H9 (cell line): ENCODE measurements around the gene RPL23. TPM values are rescaled to one million over a fixed set of nuclear protein-coding genes. Genes with fewer than 3 reads are reported as not detected.

Experiments
- DNase-seq: peaks from one replicate; pipeline ENCODE4 v3.0.0-alpha.2; 2017
- H2AFZ ChIP-seq: one replicate; pipeline ENCODE4 v1.6.1; 2013; ENCODE audit warnings: mild to moderate bottlenecking, low read length, control low read depth, moderate library complexity
- H2AK5ac ChIP-seq: 2 replicates; pipeline ENCODE4 v1.6.1; 2013; ENCODE audit warnings: low read length, control low read depth, mixed read lengths; ENCODE audit not compliant: insufficient read length
- H2BK120ac ChIP-seq: one replicate; pipeline ENCODE4 v1.6.1; 2013; ENCODE audit warnings: low read depth, mild to moderate bottlenecking, low read length, control low read depth, inconsistent platforms; ENCODE audit not compliant: poor library complexity, severe bottlenecking
- H2BK12ac ChIP-seq: 2 replicates; pipeline ENCODE4 v1.6.1; 2013; ENCODE audit warnings: low read length, control low read depth, mixed read lengths, low read depth; ENCODE audit not compliant: insufficient read length
- H2BK15ac ChIP-seq: 2 replicates; pipeline ENCODE4 v1.6.1; 2013; ENCODE audit warnings: low read depth, low read length, control low read depth
- H2BK20ac ChIP-seq: one replicate; pipeline ENCODE4 v1.6.1; 2013; ENCODE audit warnings: low read depth, mild to moderate bottlenecking, low read length, control low read depth, inconsistent platforms; ENCODE audit not compliant: poor library complexity, severe bottlenecking
- H2BK5ac ChIP-seq: 2 replicates; pipeline ENCODE4 v1.6.1; 2013; ENCODE audit warnings: low read length, control low read depth, mixed read lengths; ENCODE audit not compliant: insufficient read length
- H3K14ac ChIP-seq: 2 replicates; pipeline ENCODE4 v1.6.1; 2013; ENCODE audit warnings: low read length, control low read depth; ENCODE audit not compliant: insufficient read depth
- H3K18ac ChIP-seq: 2 replicates; pipeline ENCODE4 v1.6.1; 2013; ENCODE audit warnings: low read depth, mild to moderate bottlenecking, mixed read lengths, low read length, control low read depth; ENCODE audit not compliant: insufficient read length
- H3K23ac ChIP-seq: 2 replicates; pipeline ENCODE4 v1.6.1; 2013; ENCODE audit warnings: low read length, control low read depth, mixed read lengths, low read depth; ENCODE audit not compliant: insufficient read length
- H3K23me2 ChIP-seq: 2 replicates; pipeline ENCODE4 v1.6.1; 2013; ENCODE audit warnings: low read depth, mild to moderate bottlenecking, mixed read lengths, low read length, control low read depth; ENCODE audit not compliant: insufficient read length, poor library complexity, severe bottlenecking
- H3K27ac ChIP-seq: 2 replicates; pipeline ENCODE4 v1.5.1; 2013; ENCODE audit warnings: low read length, control low read depth, mixed read lengths, low read depth; ENCODE audit not compliant: insufficient read length
- H3K27me3 ChIP-seq: 2 replicates; pipeline ENCODE4 v1.6.1; 2013; ENCODE audit warnings: low read length, control low read depth, inconsistent platforms; ENCODE audit not compliant: insufficient read depth
- H3K4ac ChIP-seq: 2 replicates; pipeline ENCODE4 v1.6.1; 2013; ENCODE audit warnings: low read depth, mild to moderate bottlenecking, control low read depth, inconsistent platforms, low read length, moderate library complexity
- H3K4me1 ChIP-seq: 2 replicates; pipeline ENCODE4 v1.6.1; 2013; ENCODE audit warnings: low read length, control low read depth, inconsistent platforms; ENCODE audit not compliant: insufficient read depth
- H3K4me2 ChIP-seq: 2 replicates; pipeline ENCODE4 v1.6.1; 2013; ENCODE audit warnings: low read length, control low read depth, mixed read lengths; ENCODE audit not compliant: insufficient read length, insufficient read depth
- H3K56ac ChIP-seq: 2 replicates; pipeline ENCODE4 v1.6.1; 2013; ENCODE audit warnings: low read depth, mild to moderate bottlenecking, mixed read lengths, low read length, control low read depth; ENCODE audit not compliant: insufficient read length
- H3K79me1 ChIP-seq: 2 replicates; pipeline ENCODE4 v1.6.1; 2013; ENCODE audit warnings: low read depth, mild to moderate bottlenecking, moderate library complexity, low read length, control low read depth, inconsistent platforms; ENCODE audit not compliant: insufficient read depth, poor library complexity, severe bottlenecking
- H3K79me2 ChIP-seq: 2 replicates; pipeline ENCODE4 v1.6.1; 2013; ENCODE audit warnings: low read length, control low read depth, inconsistent platforms; ENCODE audit not compliant: insufficient read depth
- H3K9ac ChIP-seq: 2 replicates; pipeline ENCODE4 v1.6.1; 2013; ENCODE audit warnings: low read length, control low read depth, mixed read lengths; ENCODE audit not compliant: insufficient read length; ENCODE audit errors: extremely low read depth
- H3K9me3 ChIP-seq: one replicate; pipeline ENCODE4 v1.6.1; 2013; ENCODE audit warnings: low read depth, low read length, inconsistent platforms; ENCODE audit not compliant: control insufficient read depth
- H3T11ph ChIP-seq: one replicate; pipeline ENCODE4 v1.6.1; 2013; ENCODE audit warnings: mild to moderate bottlenecking, low read length, control low read depth, inconsistent platforms
- H4K20me1 ChIP-seq: one replicate; pipeline ENCODE4 v1.6.1; 2013; ENCODE audit not compliant: control insufficient read depth, insufficient read length, insufficient read depth
- H4K5ac ChIP-seq: 2 replicates; pipeline ENCODE4 v1.6.1; 2013; ENCODE audit warnings: low read depth, mild to moderate bottlenecking, mixed read lengths, low read length, control low read depth; ENCODE audit not compliant: insufficient read length
- H4K8ac ChIP-seq: replicated peaks from 2 replicates; pipeline ENCODE4 v1.6.1; 2013; ENCODE audit warnings: low read length, control low read depth, mixed read lengths, low read depth; ENCODE audit not compliant: insufficient read length
- H4K91ac ChIP-seq: 2 replicates; pipeline ENCODE4 v1.6.1; 2013; ENCODE audit warnings: low read depth, mild to moderate bottlenecking, moderate library complexity, mixed read lengths, low read length, control low read depth; ENCODE audit not compliant: insufficient read length
- H3K27ac Mint-ChIP-seq, 3 experiments: 2 replicates in 2 of 3; 3 replicates in 1 of 3; pipeline ENCODE4 v1.8.0; 2020 to 2021; ENCODE audit warnings: mixed read lengths in 3 of 3, mild to moderate bottlenecking in 1 of 3, moderate library complexity in 1 of 3
- H3K27me3 Mint-ChIP-seq: 2 replicates; pipeline ENCODE4 v1.8.0; 2021; ENCODE audit warnings: low read depth, mild to moderate bottlenecking, moderate library complexity, mixed read lengths
- H3K36me3 Mint-ChIP-seq, 3 experiments: 2 replicates in 2 of 3; 3 replicates in 1 of 3; pipeline ENCODE4 v1.8.0; 2020 to 2021; ENCODE audit warnings: low read depth in 3 of 3, mixed read lengths in 3 of 3; ENCODE audit not compliant: insufficient read depth in 1 of 3
- H3K4me1 Mint-ChIP-seq, 2 experiments: 2 replicates each; pipeline ENCODE4 v1.8.0; 2020; ENCODE audit warnings: mixed read lengths in 2 of 2
- H3K4me3 Mint-ChIP-seq, 2 experiments: 2 replicates in 1 of 2; 3 replicates in 1 of 2; pipeline ENCODE4 v1.8.0; 2020 to 2021; ENCODE audit warnings: mild to moderate bottlenecking in 2 of 2, mixed read lengths in 2 of 2, moderate library complexity in 1 of 2
- H3K9me3 Mint-ChIP-seq, 2 experiments: 2 replicates in 1 of 2; 3 replicates in 1 of 2; pipeline ENCODE4 v1.8.0; 2020; ENCODE audit warnings: mild to moderate bottlenecking in 2 of 2, mixed read lengths in 2 of 2, moderate library complexity in 1 of 2
- WGBS: extraction: QIAGEN DNeasy Blood & Tissue Kit; methylation state at CpG from one replicate; pipeline ENCODE4 v1.1.7; 2013; ENCODE audit warnings: missing lambda C conversion rate, low lambda C conversion rate, mixed read lengths; ENCODE audit not compliant: insufficient read length; ENCODE audit errors: extremely low coverage; 5-methylcytosine and 5-hydroxymethylcytosine counted together
- total RNA-seq: library from RNA; stranded (reverse); gene quantifications from 2 replicates; pipeline ENCODE4 v1.2.1, GENCODE V29; 2021
- TF ChIP-seq, protein P1 (sequence below): fragments of 200-600 bp; sonication (generic); conservative IDR thresholded peaks from 3 replicates; pipeline ENCODE4 v1.8.0; 2021; ENCODE audit warnings: antibody characterized with exemption, mild to moderate bottlenecking

The RPL23 gene
- total RNA-seq, 1 experiment from 2014 or later = 2,084 TPM

DNA sequence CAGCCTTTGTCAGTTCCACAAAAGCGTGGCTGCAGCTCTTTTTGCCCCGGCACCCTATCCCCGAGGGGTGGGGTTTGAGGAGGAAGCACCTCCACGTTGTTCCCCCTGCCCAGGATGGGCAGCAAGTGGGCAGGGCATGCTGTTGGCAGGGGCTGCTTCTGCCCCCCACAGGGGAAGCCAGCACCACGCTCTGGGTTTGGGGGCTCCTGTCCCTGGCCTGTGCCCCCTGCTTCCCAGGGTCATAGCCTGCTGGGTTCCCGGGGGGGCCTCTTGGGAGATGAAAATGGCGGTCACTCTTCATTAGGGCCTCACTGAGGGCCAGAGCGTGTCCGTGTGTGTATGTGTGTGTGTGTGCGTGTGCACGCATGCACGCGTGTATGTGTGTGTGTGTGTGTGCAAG lies 39.1 kb upstream of the RPL23 start:
- Histone ChIP-seq H3K79me2 (0 out of 2 replicates have a peak, but pooled peaks cover 2% of the 10 kb centered on the region), H3K56ac (no peak overlapping the region), H3K27me3 (no peaks in the 10 kb centered on the region), H2BK20ac (no peak overlapping the region), H4K91ac (no peak overlapping the region), H3T11ph (no peak overlapping the region), H3K27ac (no peak overlapping the region), H3K79me1 (no peaks in the 10 kb centered on the region), H2BK15ac (no peak overlapping the region), H2AFZ (no peak overlapping the region), H3K23me2 (no peaks in the 10 kb centered on the region), H4K5ac (no peak overlapping the region), H2BK5ac (no peak overlapping the region), H2AK5ac (no peak overlapping the region), H4K8ac (no peak overlapping the region), H2BK12ac (no peak overlapping the region), H3K4me2 (no peak overlapping the region), H3K4ac (no peak overlapping the region), H4K20me1 (peaks cover 2% of the 10 kb centered on the region), H3K9ac (no peak overlapping the region), H3K9me3 (no peaks in the 10 kb centered on the region), H3K4me1 (no peaks in the 10 kb centered on the region), H3K18ac (no peak overlapping the region), H3K23ac (no peak overlapping the region), H2BK120ac (no peak overlapping the region), H3K14ac (no peak overlapping the region)
- Mint-ChIP-seq H3K36me3 (peaks cover 4 to 50% (median 37%) of the 10 kb centered on the region in 3 experiments; a peak in 5 of 7 replicates), H3K4me1 (peaks cover 9 to 15% of the 10 kb centered on the region in 2 experiments), H3K27ac (peak overlapping the region in 1 of 3 experiments; percentile 88; a peak in 1 of 7 replicates), H3K9me3 (no peaks in the 10 kb centered on the region), H3K4me3 (peak overlapping the region in 1 of 2 experiments; percentile 40; a peak in 1 of 5 replicates), H3K27me3 (no peaks in the 10 kb centered on the region)
- TF ChIP-seq, protein P1, sequence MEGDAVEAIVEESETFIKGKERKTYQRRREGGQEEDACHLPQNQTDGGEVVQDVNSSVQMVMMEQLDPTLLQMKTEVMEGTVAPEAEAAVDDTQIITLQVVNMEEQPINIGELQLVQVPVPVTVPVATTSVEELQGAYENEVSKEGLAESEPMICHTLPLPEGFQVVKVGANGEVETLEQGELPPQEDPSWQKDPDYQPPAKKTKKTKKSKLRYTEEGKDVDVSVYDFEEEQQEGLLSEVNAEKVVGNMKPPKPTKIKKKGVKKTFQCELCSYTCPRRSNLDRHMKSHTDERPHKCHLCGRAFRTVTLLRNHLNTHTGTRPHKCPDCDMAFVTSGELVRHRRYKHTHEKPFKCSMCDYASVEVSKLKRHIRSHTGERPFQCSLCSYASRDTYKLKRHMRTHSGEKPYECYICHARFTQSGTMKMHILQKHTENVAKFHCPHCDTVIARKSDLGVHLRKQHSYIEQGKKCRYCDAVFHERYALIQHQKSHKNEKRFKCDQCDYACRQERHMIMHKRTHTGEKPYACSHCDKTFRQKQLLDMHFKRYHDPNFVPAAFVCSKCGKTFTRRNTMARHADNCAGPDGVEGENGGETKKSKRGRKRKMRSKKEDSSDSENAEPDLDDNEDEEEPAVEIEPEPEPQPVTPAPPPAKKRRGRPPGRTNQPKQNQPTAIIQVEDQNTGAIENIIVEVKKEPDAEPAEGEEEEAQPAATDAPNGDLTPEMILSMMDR = no peak
- no CpG with 5 or more reads among the region's 13 CpGs for WGBS
- DNase-seq = peak; percentile 31
